ENCODE data around the gene TBC1D22A.

TBC1D22A gene

DNA sequence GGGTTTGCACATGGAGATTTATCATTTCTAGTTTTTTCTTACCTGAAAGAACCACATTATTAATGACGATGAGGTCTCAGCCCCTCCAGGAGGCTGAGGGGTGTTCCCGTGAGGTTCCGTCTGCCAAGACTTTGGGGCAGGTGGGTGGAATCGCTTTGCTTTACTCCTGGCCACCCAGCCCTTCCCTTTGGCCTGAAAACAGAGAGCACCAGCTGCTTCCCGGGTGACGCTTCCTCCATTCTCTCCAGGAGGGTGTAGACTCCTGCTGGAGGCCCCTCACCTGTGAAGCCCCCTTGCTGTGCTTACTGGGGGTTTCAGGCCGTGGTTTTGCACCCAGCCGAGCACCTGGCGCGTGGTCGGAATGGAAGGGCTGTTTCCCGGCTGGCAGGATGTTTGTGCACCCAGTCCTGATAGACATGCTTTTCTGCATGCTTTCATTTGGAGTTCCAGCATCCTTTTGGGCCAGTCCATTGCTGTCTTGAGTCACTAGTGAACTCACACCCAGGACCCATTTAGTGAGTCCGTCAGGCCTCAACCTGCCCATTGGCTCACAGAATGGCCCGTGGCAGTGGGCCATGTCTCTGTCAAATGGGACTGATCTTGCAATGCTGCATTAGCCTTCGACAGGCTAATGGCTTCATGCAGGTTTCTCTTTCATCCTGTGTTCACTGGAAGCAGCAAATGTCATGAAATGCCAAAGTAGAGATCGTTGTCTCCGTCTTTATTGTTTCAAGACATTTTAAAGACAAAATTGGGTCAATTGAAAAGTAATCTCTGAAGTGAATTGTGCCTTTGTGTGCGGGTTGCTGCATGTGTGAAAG is 360.8 kb downstream of the TBC1D22A start:
- Mint-ChIP-seq H3K4me3 (no peak overlapping the region), H3K36me3 (ENCODE audit: low read depth) (peaks cover 61% of the 10 kb centered on the region), H3K27me3 (no peaks in the 10 kb centered on the region), H3K4me1 (ENCODE audit: low read depth) (peaks cover 24% of the 10 kb centered on the region), H3K27ac (no peak overlapping the region), H3K9me3 (no peaks in the 10 kb centered on the region)
- intact Hi-C loops (cut with micrococcal nuclease): no loop called here

DNA sequence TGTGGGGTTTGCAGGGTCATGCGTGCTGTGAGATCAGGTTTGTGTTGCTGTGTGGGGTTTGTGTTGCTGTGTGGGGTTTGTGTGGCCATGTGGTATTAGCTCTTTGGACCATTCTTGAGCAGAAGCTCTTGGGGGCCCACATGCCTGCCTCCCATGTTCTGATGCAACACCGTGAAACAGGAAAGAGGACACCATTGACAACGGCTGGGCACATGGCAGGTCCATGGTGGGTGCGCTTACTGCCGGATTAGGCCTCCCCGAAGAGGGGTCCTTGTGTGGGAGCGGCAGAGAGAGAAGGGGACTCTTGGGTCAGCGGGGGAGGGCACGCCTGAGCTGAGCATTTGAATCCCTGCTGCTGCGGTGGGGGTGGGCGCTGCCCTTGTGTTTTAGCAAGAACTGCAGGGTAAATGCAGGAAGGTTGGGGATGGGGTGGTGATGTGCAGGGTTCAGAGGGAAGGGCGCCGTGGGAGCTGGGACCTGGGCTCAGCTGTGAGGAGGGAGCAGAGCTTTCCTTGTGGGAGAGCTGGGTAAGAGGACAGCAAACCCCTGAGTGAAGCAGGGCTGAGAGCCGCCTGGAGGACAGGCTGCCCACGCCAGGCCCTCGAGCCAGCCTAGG is 361.5 kb downstream of the TBC1D22A start:
- Mint-ChIP-seq H3K36me3 (ENCODE audit: low read depth) (peaks cover 67% of the 10 kb centered on the region), H3K9me3 (no peaks in the 10 kb centered on the region), H3K4me3 (no peak overlapping the region), H3K27ac (no peak overlapping the region), H3K4me1 (ENCODE audit: low read depth) (peaks cover 24% of the 10 kb centered on the region), H3K27me3 (no peaks in the 10 kb centered on the region)
- intact Hi-C loops (cut with micrococcal nuclease): no loop called here

DNA sequence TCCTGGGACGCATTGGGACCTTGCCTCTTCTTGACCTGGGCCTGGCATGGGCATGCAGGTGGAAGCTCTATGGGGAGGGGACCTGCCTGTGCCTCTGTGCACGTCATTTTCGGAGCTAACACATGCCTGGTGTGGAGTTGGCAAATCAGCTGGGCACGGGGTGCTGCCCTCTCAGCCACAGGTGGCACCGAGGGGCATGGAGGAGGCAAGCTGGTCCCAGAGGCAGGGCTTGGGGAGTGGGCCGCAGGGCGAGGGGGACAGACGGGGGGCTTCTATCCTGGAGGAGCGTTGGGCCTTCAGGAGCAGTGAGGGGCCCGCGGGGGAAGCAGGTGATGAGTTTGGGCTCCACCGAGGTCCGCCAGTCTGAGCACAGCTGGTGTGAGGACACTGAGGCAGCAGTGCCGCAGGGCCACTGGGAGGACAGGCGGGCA is 362.0 kb downstream of the TBC1D22A start:
- Mint-ChIP-seq H3K27me3 (no peaks in the 10 kb centered on the region), H3K27ac (no peak overlapping the region), H3K4me3 (no peak overlapping the region), H3K36me3 (ENCODE audit: low read depth) (peaks cover 66% of the 10 kb centered on the region), H3K9me3 (no peaks in the 10 kb centered on the region), H3K4me1 (ENCODE audit: low read depth) (peaks cover 24% of the 10 kb centered on the region)
- intact Hi-C loops (cut with micrococcal nuclease): no loop called here

DNA sequence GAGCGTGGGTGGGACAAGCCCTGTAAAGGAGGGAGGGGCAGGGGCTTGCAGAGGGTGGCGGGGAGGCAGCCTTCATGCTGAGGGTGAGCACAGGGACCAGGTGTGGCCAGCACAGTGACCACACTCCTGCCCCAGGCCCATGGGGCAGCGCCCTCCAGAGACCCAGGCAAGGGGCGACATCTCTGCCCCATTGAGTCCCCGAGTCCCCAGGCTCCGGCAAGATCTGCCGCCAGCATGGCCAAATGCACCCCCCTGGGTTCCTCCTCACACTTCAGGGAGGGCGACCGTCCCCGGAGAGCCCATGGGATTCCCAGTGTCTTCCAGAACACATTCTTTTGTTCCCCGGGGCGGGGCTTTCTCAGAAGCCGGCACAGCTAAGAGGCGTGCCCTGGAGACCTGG is 362.5 kb downstream of the TBC1D22A start:
- Mint-ChIP-seq H3K27me3 (no peaks in the 10 kb centered on the region), H3K4me1 (ENCODE audit: low read depth) (peaks cover 29% of the 10 kb centered on the region), H3K36me3 (ENCODE audit: low read depth) (peaks cover 65% of the 10 kb centered on the region), H3K4me3 (no peak overlapping the region), H3K27ac (no peak overlapping the region), H3K9me3 (no peaks in the 10 kb centered on the region)
- intact Hi-C loops (cut with micrococcal nuclease): no loop called here

DNA sequence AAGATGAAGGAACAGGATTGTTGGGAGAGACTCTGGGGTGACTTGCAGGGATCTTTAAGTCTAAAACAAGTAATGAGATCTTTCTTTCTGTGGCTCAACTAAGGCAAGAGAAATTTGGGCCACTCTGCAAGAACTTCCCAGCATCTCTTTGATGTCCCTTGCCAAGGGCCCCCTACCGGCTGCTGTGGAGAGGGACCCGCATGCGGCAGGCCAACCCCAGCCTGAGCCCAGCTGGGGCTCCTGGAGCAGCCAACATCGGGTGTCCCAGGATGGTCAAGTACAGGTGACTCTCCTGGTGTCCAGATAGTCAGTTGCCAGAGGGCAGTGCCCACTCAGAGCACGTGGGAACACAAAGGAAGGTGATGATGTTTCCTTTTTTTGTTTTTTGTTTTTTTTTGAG is 363.2 kb downstream of the TBC1D22A start:
- Mint-ChIP-seq H3K4me1 (ENCODE audit: low read depth) (peaks cover 35% of the 10 kb centered on the region), H3K27me3 (no peaks in the 10 kb centered on the region), H3K36me3 (ENCODE audit: low read depth) (peaks cover 70% of the 10 kb centered on the region), H3K4me3 (no peak overlapping the region), H3K27ac (no peak overlapping the region), H3K9me3 (no peaks in the 10 kb centered on the region)
- intact Hi-C loops (cut with micrococcal nuclease): no loop called here

DNA sequence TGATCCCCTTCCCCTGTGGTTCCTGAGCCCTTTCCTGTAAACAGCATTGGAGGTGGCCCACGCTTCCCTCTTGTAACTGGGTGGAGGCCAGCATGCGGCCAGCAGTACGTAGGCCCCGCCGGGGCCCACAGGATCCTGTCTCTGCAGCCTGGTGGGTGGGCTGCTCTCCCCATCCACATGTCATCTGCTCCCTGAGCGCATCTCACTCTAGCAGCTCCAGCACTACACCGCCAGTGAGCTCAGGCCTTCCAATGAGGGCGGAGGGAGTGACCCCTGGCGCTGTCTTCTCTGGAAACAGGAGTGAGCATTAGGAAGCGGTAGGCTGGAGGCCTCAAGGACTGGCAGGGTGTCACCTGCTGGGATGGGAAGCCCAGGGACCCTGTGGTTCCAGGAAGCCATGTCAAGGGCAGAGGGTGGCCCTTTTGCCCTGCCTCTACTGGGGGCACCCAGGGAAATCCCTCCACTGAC is 363.9 kb downstream of the TBC1D22A start:
- Mint-ChIP-seq H3K36me3 (ENCODE audit: low read depth) (peaks cover 74% of the 10 kb centered on the region), H3K27me3 (no peaks in the 10 kb centered on the region), H3K4me3 (no peak overlapping the region), H3K4me1 (ENCODE audit: low read depth) (peaks cover 35% of the 10 kb centered on the region), H3K27ac (no peak overlapping the region), H3K9me3 (no peaks in the 10 kb centered on the region)
- intact Hi-C loops (cut with micrococcal nuclease): no loop called here

DNA sequence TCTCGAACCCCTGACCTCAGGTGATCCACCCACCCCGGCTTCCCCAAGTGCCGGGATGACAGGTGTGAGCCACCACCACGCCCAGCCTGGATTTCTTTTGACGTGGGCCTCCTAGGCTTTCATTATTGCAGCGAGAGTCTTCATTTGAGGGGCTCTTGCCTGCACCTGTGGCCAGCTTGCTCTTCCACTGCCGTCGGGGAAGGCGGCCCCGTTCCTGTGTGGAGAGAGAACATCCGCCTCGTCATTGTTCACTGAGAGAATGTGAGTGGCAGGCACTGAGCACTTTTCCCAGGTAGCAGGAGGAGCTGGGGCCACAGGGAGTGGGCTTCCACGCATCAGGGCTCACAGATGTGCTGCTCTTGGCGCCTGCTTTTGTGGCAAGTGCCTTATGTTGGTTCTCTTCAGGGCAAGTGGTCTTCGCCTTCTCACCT is 365.0 kb downstream of the TBC1D22A start:
- no peak overlapping the region for H3K27ac Mint-ChIP-seq
- peaks cover 76% of the 10 kb centered on the region for H3K36me3 Mint-ChIP-seq (ENCODE audit: low read depth)
- H3K4me1 Mint-ChIP-seq (ENCODE audit: low read depth): peaks cover 35% of the 10 kb centered on the region
- H3K4me3 Mint-ChIP-seq: no peak overlapping the region
- intact Hi-C loops (cut with micrococcal nuclease): no loop called here
- no peaks in the 10 kb centered on the region for H3K27me3 Mint-ChIP-seq
- no peaks in the 10 kb centered on the region for H3K9me3 Mint-ChIP-seq

DNA sequence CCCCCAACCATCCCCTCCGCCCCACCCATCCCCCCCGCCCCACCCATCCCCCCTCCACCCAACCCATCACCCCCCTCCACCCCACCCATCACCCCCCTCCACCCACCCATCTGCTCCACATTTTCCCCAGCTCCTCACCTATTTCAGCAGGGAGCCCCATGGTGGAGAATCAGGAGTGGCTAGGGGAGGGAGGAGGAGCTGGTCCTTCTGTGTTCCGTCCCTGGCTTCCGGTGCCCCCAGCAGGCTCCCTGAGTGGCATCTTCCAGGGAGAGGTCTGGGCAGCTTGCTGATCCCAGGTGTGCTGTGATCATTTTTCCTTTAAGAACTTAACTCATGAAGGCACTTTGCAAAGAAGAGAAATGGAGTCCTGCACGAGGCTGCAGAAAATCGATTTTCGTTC is 365.8 kb downstream of the TBC1D22A start:
- Mint-ChIP-seq H3K27ac (no peak overlapping the region), H3K4me1 (ENCODE audit: low read depth) (peaks cover 35% of the 10 kb centered on the region), H3K4me3 (no peak overlapping the region), H3K9me3 (no peaks in the 10 kb centered on the region), H3K36me3 (ENCODE audit: low read depth) (peaks cover 79% of the 10 kb centered on the region), H3K27me3 (no peaks in the 10 kb centered on the region)
- intact Hi-C loops (cut with micrococcal nuclease): no loop called here

DNA sequence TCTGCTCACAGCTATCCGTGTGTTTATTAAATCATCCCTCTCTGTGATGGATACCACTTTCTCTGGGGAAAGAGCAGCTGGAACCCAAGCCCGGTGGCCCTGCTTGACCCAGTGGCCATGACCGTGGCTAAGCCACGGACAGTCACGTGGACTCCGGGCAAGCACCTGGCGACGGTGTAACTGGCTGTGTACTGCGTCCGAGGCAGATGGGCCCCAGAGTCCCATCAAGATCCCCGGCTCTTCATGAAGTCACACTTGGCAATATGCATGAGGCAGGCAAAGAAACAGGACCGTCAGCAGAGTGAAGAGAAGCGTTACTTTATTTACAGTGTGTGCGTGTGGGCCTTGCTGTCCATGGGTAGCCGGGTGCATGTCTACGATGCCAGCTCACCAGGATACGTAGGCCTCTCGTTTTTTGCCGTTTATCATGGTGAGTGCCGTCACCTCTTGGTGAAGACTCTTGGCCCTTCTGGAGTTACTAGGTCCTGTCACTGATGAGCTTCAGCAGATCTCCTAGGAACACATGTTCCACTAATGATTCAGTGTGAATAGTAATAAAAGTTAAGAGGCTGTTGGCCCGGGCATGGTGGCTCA is 366.3 kb downstream of the TBC1D22A start:
- Mint-ChIP-seq H3K27ac (no peak overlapping the region), H3K9me3 (no peaks in the 10 kb centered on the region), H3K27me3 (no peaks in the 10 kb centered on the region), H3K4me3 (no peak overlapping the region), H3K36me3 (ENCODE audit: low read depth) (peaks cover 79% of the 10 kb centered on the region), H3K4me1 (ENCODE audit: low read depth) (peaks cover 35% of the 10 kb centered on the region)
- intact Hi-C loops (cut with micrococcal nuclease): no loop called here

DNA sequence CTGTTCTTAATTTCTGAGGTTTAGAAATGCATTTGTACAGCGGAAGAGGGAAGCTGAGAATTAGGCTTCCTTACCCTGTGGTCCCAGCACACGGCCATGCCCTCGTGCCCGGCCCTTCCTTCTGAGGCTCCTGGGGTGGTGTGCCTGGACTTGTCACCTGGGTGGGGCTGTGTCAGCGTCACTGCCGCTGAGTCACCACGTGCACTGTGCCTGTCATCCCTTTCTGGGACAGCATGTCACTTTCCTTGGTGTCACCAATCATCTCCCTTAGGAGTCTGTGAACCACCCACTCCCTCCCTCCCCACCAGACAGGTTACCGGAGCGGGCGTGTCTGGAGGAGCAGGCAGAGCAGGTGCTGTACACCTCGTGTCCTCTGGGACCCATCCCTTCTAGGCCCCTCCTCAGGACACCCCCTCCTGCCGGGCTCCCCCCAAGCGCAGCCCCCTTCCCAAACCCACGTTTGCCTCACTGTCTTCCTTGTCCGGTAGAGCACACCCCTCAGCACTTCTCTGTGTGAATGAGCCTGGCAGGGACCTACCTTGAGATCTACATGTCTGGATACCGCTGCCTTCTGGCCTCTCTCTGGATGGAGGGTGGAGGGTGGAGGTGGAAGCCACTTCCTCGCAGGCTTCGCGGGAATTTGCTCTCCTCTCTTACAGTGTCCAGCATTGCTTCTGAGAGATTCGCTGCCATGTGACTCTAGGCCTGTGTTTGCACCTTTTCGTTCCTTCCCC is 367.6 kb downstream of the TBC1D22A start:
- H3K27me3 Mint-ChIP-seq: no peaks in the 10 kb centered on the region
- no peak overlapping the region for H3K27ac Mint-ChIP-seq
- H3K4me3 Mint-ChIP-seq: no peak overlapping the region
- intact Hi-C loops (cut with micrococcal nuclease): no loop called here
- peaks cover 77% of the 10 kb centered on the region for H3K36me3 Mint-ChIP-seq (ENCODE audit: low read depth)
- H3K9me3 Mint-ChIP-seq: no peaks in the 10 kb centered on the region
- H3K4me1 Mint-ChIP-seq (ENCODE audit: low read depth): peaks cover 28% of the 10 kb centered on the region

DNA sequence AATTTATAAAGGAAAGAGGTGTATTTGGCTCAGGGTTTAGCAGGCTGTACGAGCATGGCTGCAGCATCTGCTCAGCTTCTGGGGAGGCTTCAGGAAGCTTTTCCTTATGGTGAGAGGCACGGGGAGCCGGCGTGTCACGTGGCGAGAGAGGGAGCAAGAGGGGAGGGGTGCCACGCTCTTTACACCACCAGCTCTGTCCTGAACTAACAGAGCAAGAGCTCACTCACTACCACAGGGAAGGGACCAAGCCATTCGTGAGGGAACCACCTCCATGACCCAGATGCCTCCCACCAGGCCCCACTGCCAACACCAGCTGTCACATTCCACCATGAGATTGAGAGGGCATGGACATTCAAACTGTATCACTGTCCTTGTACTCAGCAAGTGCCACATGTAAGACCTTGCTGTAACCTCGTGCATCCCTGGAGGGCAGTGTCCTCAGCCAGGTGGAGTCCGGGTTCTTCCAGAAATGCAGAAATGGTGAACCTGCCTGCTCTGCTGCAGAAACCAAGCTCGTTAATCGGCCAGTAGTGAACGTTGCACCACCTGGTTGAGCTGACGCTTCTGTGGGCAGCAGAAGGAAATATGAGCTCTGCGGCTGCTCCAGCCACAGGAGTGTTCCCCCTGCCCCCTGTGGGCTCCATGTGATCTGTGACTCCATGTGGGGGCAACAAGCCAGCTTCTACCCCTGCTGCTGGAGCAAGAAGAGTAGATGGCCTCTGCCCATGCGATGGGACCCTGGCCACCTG is 368.6 kb downstream of the TBC1D22A start:
- Mint-ChIP-seq H3K4me1 (ENCODE audit: low read depth) (peaks cover 18% of the 10 kb centered on the region), H3K4me3 (no peak overlapping the region), H3K27me3 (no peaks in the 10 kb centered on the region), H3K36me3 (ENCODE audit: low read depth) (peaks cover 77% of the 10 kb centered on the region), H3K27ac (no peak overlapping the region), H3K9me3 (no peaks in the 10 kb centered on the region)
- intact Hi-C loops (cut with micrococcal nuclease): no loop called here

DNA sequence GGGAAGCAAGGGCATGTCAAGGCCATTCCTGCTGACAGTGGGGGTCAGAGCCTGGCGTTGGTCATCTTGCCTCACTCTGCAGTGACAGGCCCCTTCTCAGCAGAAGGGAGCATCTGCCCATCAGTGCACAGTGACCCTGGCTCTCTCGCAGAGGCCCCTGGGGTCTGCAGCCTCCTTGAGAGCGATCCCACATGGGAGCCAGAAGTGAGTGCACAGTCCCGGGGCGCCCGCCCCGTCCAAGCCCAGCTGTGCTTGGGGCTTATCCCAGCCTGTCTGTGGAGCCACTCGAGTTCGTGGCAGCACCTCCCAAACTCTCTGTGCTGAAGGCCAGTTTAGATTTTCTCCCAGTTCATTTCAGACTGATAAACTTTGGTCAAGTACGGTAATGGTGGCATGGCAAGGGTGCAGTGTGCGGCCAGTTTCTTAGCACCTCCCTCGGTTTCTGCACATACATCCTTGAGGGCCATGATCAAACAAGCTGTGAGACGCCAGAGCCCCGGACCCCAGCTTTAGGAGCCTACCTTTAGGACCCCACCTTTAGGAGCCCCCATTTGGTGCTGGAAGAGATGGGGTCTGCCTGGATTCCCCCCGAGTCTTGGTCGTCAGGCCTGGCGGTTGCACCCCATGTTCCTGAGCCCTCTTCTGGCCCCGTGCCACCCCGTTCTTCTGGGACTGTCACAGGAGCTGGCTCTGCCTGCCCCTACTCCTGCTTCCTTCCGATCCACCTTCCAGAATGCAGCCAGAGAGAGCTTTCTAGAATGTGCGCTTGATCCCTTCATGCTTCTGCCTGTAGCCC is 369.4 kb downstream of the TBC1D22A start:
- Mint-ChIP-seq H3K27me3 (no peaks in the 10 kb centered on the region), H3K4me1 (ENCODE audit: low read depth) (peaks cover 11% of the 10 kb centered on the region), H3K36me3 (ENCODE audit: low read depth) (peaks cover 79% of the 10 kb centered on the region), H3K27ac (no peak overlapping the region), H3K4me3 (no peak overlapping the region), H3K9me3 (no peaks in the 10 kb centered on the region)
- intact Hi-C loops (cut with micrococcal nuclease): no loop called here

DNA sequence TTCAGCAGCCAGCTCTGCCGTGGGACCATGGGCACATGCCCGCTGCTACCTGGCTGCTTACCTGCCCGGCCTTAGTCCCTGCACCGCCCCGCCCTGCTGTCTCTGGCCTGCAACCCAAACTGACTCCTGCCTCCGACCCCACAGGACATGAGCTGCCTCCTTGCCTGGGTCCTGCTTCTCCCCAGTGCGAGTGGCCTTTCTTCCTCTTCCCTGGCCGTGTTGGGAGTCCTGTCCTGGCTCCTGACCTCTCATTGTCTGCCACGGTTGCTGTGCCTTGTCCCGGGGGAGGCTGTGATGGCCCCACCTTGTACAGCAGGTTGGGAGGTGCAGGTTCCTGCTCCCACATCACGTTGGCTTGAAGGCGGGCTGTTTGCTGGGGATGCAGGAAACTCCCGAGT is 370.0 kb downstream of the TBC1D22A start:
- Mint-ChIP-seq H3K27ac (no peak overlapping the region), H3K36me3 (ENCODE audit: low read depth) (peaks cover 83% of the 10 kb centered on the region), H3K9me3 (no peaks in the 10 kb centered on the region), H3K27me3 (no peaks in the 10 kb centered on the region), H3K4me1 (ENCODE audit: low read depth) (peaks cover 11% of the 10 kb centered on the region), H3K4me3 (no peak overlapping the region)
- intact Hi-C loops (cut with micrococcal nuclease): no loop called here
